ENCODE results near the gene OR4D2. TPM values are rescaled to one million over a fixed set of nuclear protein-coding genes. Genes with fewer than 3 reads are reported as not detected.

Gene OR4D2
- total RNA-seq, 1 experiment from 2014 or later, result not detected

DNA sequence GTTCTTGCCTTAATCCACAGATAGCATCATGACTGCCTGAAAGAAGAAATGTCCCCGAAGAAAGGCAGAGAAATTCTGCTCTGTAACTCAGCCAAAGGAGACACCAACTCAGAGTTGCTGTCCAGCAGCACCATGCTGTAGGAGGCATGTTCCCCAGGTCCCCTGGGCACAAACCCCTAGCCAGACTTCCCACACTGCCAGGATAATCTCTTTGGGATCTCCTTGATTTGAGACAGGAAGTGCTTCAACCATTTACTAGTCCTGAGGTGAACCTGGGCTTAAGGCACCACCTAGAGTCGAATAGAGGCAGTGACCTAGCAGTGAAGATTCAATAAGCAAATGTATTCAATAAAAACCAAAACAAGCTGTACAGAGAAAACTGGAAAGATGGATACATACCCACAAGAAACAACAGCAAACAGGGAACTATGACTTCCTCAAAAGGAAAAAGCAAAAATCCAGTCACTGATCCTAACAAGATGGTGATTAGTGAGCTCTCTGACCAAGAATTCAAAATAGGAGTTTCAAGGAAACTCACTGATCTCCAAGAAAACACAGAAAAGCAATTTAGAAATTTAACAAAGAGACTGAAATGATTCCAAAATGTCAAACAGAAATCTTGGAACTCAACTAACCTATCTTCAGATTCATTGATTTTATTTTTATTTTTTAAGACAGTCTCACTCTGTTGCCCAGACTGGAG, 5.7 kb downstream of the OR4D2 start:
- DNase-seq (ENCODE audit: low read depth), result peak; percentile 27

DNA sequence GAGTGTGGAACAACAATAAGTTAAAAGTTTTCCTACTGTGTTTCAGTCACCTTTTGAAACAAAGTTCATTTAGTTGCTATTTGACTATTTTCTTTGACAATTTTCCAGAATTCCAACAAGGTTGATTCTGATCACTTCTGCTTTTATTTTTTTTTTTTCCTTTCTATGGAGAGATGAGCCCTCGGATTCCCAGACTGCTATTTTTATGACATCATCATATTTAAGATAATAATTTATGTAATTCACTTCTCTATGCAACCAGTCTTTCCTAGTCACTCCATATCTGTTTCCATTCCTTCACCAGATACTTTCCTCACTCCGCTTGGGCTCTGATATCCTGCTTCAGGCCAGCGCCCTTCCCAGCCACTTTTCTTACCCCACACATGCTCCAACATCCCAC, 8.1 kb downstream of the OR4D2 start:
- DNase-seq (ENCODE audit: low read depth), result no peak

DNA sequence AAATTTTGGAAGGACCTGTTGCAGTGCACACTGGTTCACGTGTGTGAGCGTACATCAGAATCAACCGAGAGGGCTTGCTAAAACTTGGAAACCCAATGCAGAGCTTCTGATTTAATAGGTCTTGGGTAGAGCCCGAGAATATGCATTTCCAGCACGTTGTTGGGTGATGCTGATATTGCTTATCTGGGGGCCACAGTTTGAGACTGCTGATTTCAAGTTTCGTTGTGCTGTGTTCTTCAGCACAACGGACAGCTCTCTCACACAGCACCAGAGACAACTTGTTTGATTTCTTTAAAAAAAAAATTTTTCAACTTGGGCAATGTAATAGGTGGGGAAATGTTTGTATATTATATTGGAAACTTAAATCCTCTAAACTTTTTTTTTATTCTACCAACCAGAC, 9.4 kb downstream of the OR4D2 start:
- no peak for DNase-seq (ENCODE audit: low read depth)

DNA sequence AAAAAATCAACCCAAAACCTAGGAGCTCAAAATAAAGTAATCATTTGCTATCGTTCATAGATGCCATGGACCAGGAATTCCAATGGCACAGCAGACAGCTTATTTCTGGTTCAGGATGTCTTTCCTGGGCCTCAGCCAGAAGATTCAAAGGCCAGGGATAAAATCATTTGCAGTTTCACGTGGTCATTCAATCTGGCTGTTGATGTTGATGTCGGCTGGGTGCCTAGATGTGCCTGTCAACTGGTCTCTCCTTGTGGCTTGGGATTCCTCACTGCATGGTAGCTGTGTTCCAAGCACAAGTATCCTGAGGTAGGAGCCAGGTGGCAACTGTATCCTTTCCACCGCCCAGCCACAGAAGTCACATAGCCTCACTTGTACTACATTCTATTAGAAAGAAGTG, 15.0 kb downstream of the OR4D2 start:
- DNase-seq (ENCODE audit: low read depth), result no peak

DNA sequence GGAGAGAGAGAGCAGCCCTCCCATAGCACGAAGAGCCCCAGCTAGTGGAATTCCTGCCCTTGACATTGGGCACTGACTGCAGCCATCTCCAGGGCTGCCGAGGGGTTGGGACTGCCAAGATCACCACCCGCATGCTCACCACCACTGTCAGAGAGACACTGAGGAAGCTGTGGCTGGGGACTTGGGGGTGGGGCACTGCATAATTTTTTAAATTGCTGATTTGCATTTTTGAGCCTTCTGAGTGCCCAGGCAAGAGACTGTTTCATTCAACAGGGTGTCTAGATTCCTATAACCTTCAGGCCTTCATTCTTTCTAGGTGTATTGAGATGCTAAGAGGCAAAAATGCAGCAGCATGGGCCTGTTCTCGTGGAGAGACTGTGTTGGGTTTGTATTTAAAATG, 16.7 kb downstream of the OR4D2 start:
- DNase-seq (ENCODE audit: low read depth), result no peak

DNA sequence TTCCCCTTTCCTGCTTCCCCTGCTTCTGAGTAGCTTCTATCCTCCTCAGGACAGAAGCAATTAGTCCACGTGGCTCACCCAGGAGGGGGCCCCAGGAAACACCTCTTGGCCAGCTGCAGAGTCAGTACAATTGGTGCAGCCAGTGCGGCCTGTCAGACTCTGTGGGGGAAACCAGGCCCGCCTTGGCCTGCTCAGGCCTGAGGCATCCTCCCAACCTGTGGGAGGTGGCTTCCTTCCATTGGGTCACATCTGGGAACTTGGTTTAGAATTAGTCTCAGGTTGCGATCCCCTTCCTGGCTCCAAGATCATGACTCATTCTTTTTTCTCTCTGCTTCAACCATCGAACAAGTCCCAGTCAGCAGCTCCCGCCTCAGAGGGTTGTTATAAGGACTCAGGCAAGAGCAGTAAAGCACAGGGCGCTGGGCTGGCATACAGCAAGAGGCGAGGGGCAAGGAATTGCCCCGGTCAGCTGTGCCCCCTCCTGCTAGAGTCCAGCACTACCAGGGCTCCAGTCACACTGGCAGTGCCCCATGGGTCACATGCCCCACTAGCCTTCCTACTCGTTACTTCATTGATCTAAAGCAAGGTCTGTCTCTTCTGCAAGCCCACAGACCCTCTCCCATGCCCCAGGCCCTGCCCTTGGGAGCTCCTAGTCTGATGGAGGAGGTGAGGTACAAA, 17.7 kb downstream of the OR4D2 start:
- DNase-seq (ENCODE audit: low read depth), result peak; percentile 86

DNA sequence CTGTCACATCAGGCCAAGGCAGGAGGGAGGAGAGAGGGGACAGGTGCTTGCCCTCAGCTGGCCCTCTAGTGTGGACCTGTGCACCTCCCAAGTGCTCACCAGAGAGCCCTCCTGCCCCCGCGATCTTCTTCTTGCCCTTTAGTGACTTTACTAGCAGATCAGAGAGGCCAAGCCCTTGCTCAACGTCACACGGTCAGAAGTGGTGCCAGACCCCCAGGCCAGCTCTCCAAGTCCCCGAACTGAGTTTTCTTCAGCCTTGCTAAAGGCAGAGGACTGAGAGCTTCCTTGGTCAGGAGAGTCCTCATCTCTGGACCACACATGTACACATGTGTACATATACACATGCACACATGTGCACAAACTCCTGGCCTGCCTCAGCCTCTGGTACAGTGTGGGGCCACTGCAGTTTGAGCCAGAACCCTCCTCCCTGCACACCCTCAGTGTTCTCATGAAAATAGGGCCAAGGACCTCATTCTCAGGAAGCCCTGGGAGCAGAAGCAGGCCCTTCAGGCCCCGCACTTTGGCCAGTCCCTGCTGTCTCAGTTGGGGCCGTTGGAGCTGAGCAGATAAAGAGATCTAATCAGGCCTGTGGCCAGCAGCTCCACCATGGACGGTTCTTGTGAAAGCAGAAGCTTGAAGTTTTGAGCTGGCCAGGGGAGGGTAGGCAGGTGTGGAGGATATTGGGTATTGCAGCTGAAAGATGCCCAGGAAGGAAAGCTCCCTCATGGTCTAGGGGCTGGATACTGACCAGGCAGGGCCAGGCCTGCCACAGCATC, 18.4 kb downstream of the OR4D2 start:
- DNase-seq (ENCODE audit: low read depth), result no peak

DNA sequence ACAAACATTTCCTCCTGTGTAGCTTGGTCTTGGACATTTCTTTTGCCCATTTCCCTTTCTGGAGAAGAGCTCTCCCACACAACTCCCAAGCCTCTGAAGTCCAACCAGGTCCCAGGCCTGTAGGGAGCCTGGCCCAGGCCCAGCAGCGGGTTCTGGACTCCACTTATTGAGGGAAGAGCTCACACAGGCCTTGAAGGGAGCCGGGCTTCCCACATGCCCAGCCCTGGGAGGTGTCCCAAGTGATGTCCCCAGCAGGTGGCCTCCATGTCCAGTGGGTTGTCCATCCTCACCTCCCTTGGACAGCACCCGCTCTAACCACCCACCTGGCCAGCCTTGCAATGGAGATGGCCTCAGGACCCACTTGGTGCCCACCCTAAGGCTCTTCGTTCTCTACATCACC, 19.8 kb downstream of the OR4D2 start:
- DNase-seq (ENCODE audit: low read depth), result no peak

DNA sequence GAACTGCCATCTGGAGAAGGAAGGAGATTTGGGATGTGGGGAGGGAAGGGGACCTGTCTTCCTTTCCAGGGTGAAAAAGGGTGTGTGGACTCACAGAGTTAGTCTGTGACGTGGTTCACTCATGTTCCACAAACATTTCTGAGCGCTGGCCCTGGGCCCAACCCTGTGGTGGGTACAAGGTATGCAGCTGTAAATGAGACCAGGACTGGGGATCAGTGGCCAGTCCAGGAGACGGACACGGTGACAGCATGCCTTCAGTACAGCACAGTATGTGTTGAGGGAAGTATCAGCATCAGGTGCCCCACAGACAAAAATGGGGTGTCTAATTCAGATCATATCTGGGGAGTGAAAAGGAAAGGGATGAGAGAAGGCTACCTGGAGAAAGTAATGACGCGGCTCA, 20.3 kb downstream of the OR4D2 start:
- DNase-seq (ENCODE audit: low read depth), result no peak

DNA sequence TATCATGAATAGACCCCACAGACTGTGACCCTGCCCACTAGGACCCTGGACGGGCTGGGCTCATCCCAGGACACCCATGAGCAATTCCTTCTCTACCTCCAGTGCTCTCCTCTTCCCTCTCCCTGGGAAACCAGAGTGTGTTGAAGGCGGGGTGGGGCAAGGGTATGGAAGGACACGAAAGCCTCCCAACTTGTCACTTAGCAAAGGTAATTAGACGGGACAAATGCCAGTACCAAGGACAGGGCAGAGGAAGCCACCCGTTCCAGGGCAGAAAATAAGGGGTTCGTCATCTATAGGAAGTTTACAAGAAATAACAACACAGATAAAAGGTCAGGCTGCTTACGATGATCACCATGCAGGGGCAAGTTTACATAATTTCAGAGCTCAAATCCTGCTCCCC, 20.9 kb downstream of the OR4D2 start:
- DNase-seq (ENCODE audit: low read depth), result no peak

DNA sequence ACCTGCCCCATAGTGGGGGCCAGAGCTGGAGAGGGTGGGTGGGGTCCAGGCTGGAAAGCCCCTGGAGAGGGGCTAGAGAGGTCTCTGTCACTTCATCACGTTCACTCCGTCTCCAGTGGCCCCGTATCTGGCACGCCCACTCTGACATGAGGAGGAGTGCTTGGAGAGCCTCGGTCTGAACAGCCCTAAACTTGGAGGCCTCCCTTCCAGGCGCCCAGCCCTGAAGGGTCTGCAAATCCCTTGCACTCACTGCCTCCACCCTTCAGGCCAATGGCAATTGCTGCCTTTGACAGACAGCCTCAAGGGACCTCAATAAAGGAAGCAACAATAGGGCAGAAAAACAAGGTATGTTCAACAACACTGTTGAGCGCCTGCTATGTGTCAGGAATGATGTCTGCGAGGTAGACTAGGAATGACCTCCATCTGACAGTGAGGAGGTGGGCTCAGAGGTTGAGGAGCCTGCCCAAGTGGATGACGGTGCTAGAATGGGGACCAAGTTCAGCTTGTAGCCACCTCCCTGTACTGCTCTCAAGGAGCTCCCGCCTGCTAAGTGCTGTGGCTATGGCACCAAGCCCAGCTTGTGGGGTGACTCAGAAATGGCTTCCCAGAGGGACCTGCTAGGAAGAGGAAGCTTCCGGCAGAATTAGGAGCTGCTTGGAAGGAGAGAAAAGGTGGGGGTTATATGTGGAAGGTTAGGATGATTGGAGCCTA, 22.8 kb downstream of the OR4D2 start:
- peak; percentile 90 for DNase-seq (ENCODE audit: low read depth)

DNA sequence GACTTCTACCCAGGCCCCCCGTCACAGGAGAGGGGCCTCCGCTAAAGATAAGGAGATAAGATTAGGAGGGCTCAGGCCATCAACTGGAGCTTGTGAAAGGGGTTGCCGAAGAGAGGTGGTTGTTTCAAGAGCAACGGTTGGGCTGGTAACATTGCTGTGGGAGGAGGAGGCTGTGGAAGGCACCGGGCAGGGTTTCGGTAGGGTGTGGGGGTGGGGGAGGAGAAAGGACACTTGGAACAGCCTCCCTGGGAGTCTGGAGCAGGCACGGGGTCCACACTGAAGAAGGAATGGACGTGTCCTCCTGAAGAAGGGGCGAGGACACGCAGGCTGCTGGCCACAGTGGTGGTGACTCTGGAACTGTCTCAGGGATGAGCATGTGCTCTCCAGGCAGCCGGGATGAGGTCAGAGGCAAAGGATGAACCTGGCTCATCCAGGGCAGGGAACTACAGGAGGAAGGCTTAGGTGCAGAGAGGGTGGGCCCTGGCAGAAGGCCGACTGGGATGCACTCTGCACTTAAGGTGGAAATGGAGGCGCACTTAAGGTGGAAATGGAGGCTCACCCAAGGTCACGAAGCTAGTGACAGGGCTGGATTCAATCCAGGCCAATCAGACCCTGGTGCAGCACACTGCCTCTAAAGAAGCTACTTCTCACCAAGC, 24.6 kb downstream of the OR4D2 start:
- DNase-seq (ENCODE audit: low read depth), result no peak

DNA sequence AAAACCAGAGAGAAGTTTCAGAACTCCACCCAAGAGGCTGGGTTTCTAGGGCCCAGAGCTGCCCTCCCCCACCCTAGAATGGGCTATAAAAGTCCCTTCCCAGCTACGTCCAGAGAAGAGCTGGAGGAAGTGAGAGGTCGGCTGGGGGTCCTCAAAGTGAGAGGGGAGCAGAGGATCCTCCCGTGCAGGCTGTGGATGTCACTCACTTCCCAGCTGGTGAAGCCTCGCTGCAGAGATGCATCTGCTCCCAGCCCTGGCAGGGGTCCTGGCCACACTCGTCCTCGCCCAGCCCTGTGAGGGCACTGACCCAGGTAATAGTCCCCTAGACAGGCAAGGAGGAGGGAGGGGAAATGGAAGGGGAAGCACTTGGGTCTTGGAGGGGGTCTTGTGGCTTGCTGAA, 25.8 kb downstream of the OR4D2 start, which contains the start of gene EPX:
EPX (plus strand) TSS at position 115 of the 400 bp plus-strand sequence; CDS start at position 236, 121 bp downstream.
- no peak for DNase-seq (ENCODE audit: low read depth)

DNA sequence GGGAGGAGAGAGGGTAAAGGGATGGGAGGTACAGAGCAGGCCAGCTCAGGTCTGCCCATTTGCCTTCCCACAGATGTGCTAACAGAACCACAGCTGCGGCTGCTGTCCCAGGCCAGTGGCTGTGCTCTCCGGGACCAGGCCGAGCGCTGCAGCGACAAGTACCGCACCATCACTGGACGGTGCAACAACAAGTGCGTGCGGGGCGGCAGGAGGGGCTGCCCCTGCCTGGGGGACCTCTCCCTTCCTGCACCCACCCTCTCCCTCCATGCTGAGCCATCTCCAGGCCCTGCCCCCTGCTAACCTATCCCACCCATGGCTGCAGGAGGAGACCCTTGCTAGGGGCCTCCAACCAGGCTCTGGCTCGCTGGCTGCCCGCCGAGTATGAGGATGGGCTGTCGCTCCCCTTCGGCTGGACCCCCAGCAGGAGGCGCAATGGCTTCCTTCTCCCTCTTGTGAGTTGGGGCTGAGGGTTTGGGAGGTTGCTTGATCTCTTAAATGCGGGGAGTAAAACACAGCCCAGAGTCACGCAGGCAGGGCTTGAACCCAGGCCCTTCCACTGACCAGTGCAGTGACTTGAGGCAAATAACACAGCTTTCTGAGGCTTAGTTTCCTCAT, 27.0 kb downstream of the OR4D2 start:
- DNase-seq (ENCODE audit: low read depth), result no peak

DNA sequence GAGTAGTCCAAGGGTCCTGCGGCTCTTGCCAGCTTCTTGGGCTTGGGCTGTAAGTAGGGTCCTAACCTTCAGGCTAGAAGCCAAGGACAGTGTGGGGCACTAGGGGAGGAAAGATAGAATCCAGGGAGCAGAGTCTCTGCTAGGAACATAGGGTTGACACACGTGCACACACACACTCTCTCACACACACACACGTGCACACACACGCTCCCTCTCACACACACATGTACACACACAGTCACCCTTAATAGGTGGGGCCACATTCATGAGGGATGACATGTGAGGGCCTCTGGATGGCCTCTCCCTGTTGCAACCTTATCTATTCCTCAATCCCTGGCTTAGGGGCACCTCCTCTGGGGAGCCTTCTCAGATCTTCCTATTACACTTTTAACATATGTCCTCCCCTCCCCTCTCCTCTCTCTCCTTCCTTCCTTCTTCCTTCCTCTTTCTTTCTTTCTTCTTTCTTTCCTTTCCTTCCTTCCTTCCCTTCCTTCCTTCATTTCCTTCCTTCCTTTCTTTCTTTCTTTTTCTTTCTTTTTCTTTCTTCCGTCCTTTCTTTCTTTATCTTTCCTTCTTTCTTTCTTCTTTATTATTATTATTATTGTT, 28.8 kb downstream of the OR4D2 start:
- no peak for DNase-seq (ENCODE audit: low read depth)

DNA sequence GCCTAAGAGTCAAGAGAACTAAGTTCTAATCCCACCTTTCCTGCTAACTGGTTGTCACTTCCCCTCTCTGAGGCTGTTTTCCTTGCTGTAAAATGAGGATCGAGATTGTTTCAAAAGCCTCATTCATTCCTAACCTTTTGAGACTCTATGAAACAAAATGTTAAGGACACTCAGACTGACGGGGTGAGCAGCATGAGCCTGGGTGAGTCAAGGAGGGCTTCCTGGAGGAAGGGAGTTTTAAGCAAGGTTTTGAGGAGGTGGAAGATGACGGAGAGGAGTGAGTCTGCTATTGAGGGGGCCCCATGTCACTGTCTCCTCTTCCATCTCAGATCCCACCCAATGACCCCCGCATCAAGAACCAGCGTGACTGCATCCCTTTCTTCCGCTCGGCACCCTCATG, 29.8 kb downstream of the OR4D2 start:
- no peak for DNase-seq (ENCODE audit: low read depth)

DNA sequence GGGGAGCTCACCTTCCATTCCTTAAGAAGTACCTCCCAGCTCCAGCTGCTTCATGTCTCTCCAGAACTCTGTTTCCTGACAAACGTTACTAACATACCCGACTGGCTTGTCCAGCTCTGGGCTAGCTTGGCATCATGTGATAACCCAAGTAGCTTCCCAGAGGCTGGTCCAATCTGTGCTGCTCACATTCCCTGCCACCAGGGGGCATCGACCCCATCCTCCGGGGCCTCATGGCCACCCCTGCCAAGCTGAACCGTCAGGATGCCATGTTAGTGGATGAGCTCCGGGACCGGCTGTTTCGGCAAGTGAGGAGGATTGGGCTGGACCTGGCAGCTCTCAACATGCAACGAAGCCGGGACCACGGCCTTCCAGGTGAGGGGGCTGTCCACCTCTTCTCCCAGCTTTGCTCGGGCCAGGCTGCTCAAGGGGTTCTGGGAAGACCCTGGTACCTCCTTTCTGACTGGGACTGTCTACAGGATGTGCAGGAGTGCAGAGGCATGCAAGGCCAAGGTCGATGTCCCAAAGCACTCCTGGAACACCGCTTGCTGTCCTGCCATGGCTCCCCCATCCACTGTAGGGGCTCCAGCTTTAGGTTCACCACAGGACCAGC, 33.3 kb downstream of the OR4D2 start:
- DNase-seq (ENCODE audit: low read depth), result peak; percentile 63

DNA sequence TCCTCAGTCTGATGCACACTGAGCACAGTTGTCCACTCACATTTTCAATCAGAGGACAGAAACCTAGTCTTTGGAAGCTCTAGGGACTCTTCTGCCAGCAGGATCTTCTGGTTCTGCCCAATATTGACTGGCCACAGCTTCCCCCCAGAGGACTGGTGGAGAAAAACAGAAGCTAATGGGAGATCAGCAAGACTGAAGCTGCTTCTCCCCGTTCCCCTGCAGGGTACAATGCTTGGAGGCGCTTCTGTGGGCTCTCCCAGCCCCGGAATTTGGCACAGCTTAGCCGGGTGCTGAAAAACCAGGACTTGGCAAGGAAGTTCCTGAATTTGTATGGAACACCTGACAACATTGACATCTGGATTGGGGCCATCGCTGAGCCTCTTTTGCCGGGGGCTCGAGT, 36.1 kb downstream of the OR4D2 start:
- DNase-seq (ENCODE audit: low read depth), result no peak

DNA sequence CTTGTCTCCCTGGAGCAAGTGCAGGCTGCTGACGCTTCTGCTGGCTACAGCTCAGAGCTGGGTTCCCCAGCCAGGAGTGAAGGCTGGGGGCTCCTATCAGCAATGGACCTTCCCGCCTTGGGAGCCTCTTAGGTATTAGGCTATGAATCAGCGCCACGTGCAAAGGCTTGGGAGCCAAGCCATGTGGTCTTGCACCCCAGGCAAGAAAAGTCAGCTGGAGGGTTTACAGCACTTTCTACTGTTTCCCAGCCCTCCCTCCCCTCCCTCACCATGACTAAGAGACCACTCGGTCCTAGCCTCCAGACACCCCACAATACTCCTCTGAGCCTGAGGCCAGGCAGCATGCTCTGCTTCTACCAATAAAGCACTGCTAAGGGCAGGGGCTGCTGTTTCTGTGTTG, 38.0 kb downstream of the OR4D2 start:
- peak; percentile 79 for DNase-seq (ENCODE audit: low read depth)

DNA sequence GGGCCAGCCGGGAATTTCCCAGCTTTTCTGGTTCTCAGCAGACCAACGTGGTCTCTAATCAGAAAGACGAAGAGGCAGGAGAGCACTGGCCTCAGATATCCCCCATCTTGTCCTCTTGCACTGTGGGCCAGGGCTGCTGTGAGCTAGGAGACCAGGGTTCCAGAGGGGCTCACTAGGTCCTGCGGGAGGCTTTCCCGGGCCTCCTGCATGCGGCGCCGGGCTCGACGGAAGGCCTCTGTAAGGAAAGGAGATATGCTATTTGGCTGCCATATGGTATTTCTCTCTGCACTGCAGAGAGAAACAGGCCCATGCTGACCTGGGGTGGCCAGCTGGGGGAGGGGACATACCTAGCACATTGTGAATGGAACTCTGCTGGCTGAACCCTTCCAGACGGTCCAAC, 39.2 kb downstream of the OR4D2 start:
- no peak for DNase-seq (ENCODE audit: low read depth)
